ENCODE data around the gene GSC2.

Gene GSC2

GRCh38 chr22:19151329-19152191 lies 1.5 kb upstream of the GSC2 start:
- TF ChIP-seq GATA3 (IDR thresholded peaks at IDR 0.05; ENCODE audit: low read depth, low read length) (no peak), GATA2 (IDR thresholded peaks at IDR 0.05; ENCODE audit: low read depth, low read length) (no peak)

DNA sequence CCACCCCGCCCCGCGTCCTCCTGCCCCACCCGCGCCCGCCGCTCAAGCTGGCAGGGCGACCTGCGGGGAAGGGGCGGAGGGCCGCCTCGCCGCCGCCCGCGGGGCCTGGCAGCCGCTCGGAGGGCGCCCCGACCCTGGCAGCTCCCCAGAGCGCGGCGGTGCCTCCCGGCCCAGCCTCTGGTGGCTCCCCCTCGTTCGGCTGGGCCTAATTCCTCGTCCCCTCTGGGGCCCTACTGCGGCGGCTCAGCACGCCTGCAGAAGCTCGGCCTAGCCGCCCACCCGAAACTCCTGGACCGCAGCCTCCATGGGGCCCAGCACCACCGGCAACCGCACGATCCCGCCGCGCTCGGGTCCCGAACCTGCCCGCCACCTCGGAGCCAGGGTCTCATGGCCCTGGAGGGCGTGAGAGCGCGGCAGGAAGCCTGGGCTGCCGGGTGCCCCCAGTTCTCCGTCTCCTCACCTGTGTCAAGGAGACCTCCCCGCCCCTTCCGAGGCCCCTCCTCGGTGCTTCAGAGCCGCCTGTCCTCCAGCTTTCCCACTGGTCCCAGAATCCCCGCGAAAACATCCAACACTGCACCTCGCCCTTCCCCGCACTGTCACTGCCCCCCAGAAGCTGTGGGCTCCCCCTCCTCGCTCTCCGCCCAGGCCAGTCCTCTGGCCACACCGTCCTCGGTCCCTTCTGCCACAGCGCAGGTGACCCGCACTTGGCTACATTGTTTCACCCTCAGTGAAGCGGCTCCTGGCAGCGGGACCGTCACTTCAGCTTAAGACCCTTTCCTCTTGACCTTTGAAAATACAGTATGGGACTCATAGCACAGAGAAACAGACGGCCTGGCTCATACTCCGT lies 613 bp upstream of the GSC2 start:
- TF ChIP-seq GATA2 (IDR thresholded peaks at IDR 0.05; ENCODE audit: low read depth, low read length) = no peak
- TF ChIP-seq GATA3 (IDR thresholded peaks at IDR 0.05; ENCODE audit: low read depth, low read length) = no peak

- TF ChIP-seq GATA3 (IDR thresholded peaks at IDR 0.05; ENCODE audit: low read depth, low read length) (no peak), GATA2 (IDR thresholded peaks at IDR 0.05; ENCODE audit: low read depth, low read length) (no peak)
Measured at GRCh38 chr22:19149047-19149883, 827 bp downstream of the GSC2 start.

- no peak for TF ChIP-seq GATA3 (IDR thresholded peaks at IDR 0.05; ENCODE audit: low read depth, low read length)
- no peak for TF ChIP-seq GATA2 (IDR thresholded peaks at IDR 0.05; ENCODE audit: low read depth, low read length)
Measured at GRCh38 chr22:19148417-19149046, 1.6 kb downstream of the GSC2 start.

- TF ChIP-seq GATA3 (IDR thresholded peaks at IDR 0.05; ENCODE audit: low read depth, low read length) = no peak
- no peak for TF ChIP-seq GATA2 (IDR thresholded peaks at IDR 0.05; ENCODE audit: low read depth, low read length)
Measured at GRCh38 chr22:19147195-19147780, 2.8 kb downstream of the GSC2 start.

DNA sequence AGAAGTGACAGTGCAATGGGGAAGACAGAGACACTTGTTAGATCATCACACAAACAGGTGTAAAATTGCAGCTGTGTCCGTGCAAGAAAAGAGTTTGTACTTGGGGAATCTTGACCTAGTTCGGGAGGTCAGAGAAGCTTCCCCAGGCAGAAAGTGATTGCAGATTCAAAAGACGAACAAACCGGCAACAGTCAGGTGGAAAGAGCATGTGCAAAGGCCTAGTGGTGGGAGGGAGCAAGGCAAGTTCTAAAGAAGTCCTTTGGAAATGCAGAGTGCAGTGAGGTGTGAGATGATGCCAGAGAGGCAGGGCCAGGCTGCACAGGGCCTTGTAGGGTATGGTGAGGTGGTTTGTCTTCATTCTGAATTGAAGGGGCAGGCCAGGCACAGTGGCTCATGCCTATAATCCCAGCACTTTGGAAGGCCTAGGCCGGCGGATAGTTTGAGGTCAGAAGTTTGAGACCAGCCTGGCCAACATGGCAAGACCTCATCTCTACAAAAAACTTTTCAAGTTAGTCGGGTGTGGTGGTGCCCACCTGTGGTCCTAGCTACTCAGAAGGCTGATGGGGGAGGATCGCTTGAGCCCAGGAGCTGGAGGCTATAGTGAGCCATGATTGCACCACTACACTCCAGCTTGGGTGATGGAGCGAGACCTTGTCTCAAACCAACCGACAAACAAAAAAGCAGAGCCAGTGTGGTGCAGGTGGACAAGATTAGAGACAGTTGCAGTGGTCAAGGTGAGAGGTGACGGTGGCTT lies 3.7 kb downstream of the GSC2 start:
- TF ChIP-seq GATA3 (IDR thresholded peaks at IDR 0.05; ENCODE audit: low read depth, low read length) = no peak
- TF ChIP-seq GATA2 (IDR thresholded peaks at IDR 0.05; ENCODE audit: low read depth, low read length) = no peak

GRCh38 chr22:19143967-19144400 lies 6.1 kb downstream of the GSC2 start:
- TF ChIP-seq GATA2 (IDR thresholded peaks at IDR 0.05; ENCODE audit: low read depth, low read length) (no peak), GATA3 (IDR thresholded peaks at IDR 0.05; ENCODE audit: low read depth, low read length) (no peak)

DNA sequence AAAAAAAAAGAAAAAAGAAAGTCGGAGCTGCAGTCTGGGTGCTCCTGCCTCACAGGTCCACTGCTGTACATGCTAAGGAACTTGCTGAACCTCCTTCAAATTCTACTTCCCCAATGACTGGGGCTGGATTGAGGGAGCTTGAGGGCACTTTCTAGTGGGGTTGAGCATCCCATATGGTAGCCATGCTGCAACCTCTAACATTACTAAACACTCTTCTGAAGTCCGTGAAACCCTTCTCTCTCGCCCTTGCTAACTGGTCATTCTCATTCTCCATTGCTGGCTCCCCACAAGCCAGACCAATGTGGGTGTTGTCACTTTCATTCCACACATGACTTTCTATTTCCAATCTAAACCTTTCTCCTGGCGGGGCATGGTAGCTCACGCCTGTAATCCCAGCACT lies 6.9 kb downstream of the GSC2 start:
- TF ChIP-seq GATA2 (IDR thresholded peaks at IDR 0.05; ENCODE audit: low read depth, low read length) = no peak
- no peak for TF ChIP-seq GATA3 (IDR thresholded peaks at IDR 0.05; ENCODE audit: low read depth, low read length)

GRCh38 chr22:19142394-19142793 lies 7.7 kb downstream of the GSC2 start:
- TF ChIP-seq GATA2 (IDR thresholded peaks at IDR 0.05; ENCODE audit: low read depth, low read length) = no peak
- no peak for TF ChIP-seq GATA3 (IDR thresholded peaks at IDR 0.05; ENCODE audit: low read depth, low read length)

GRCh38 chr22:19139974-19140373 lies 10.1 kb downstream of the GSC2 start:
- TF ChIP-seq GATA3 (IDR thresholded peaks at IDR 0.05; ENCODE audit: low read depth, low read length) (no peak), GATA2 (IDR thresholded peaks at IDR 0.05; ENCODE audit: low read depth, low read length) (no peak)

DNA sequence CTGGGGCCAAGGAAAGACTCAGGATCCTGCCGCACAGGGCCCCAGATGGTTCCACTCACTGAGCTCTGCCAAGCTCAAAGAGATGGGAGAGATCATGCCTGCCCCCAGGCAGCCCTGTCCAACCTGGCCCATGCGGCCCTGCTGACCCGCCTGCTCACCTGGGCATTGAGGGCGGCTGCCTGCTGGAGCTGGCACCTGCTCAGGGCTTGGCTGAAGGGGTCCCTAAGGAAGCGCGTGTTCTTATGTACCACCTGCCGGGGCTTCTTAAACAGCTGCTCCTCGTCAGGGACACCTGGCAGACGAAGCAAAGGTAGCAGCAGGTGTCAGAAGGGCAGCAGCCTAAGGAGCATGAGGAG lies 11.1 kb downstream of the GSC2 start:
- TF ChIP-seq GATA3 (IDR thresholded peaks at IDR 0.05; ENCODE audit: low read depth, low read length) (no peak), GATA2 (IDR thresholded peaks at IDR 0.05; ENCODE audit: low read depth, low read length) (no peak)

DNA sequence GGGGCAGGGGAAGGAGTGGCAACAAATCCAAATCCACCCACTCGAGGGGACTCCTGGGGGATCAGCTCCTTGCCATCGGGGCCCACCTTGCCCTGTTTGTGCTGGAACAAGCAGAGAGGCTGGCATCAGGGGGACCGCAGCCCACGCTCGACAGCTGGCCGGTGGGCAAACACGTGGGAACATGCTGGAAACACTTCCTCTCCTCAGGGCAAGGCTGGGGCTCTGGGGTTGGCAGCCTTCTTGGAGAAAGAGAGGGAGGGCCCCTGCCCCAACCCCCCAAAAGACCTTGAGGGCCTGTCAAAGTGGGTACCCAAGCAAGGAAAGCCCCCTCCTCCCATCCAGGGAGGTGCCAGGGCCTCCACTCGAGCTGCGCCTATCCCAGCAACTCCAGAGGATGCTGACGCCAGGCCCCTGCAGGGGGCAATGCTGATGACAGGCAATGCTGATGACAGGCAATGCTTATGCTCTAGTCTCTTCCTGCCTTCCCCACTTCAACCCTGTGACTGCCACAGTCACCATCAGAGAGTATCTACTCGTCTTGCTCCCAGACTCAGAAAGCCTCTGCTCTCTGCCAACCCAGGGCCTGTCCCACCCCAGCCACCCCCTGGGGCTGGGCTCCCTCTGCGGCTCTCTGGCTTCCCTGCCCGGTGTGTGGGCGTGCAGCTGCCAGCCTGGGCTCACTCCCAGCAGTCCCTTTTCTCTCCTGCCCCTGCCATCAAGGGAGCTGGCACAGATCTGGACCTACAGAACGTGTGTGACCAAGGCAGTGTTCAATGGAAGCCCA lies 11.7 kb downstream of the GSC2 start:
- TF ChIP-seq GATA3 (IDR thresholded peaks at IDR 0.05; ENCODE audit: low read depth, low read length) (no peak), GATA2 (IDR thresholded peaks at IDR 0.05; ENCODE audit: low read depth, low read length) (no peak)

Measured in SH-SY5Y (cell line).